Measurements from ENCODE around the gene ANKRD28.

ANKRD28 gene

GRCh38 chr3:15722877-15723623, 74.7 kb downstream of the ANKRD28 start:
- no peak for DNase-seq

DNA sequence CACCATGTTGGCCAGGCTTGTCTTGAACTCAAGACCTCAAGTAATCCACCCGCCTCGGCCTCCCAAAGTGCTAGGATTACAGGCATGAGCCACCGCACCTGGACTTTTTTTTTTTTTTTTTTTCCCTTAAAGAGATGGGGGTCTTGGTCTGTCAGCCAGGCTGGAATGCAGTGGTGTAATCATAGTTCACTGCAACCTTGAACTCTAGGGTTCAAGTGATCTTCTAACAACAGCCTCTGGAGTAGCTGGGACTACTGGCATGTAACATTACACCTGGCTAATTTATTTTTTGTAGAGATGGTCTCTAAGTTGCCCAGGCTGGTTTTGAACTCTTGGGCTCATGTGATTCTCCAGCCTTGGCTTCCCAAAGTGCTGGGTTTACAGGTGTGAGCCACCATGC, 81.6 kb downstream of the ANKRD28 start:
- no peak for DNase-seq

DNA sequence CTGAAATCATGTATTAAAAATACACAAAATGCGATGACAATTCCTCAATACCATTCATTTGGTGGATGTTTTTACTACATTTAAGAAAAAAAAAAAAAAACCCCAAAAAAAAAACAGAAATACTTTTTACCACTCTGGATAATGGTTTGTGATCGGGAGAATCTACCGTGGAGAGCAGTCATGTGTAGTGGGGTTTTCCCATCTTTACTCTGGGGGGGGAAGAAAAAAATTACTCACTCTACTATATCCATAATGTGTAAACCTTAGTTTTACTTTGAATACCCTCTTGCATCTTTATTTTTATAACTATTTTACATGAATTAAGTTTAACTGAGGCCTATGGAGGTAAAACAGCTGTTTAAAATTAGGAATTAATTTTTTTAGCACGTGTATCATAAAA, 83.3 kb downstream of the ANKRD28 start:
- DNase-seq: no peak

DNA sequence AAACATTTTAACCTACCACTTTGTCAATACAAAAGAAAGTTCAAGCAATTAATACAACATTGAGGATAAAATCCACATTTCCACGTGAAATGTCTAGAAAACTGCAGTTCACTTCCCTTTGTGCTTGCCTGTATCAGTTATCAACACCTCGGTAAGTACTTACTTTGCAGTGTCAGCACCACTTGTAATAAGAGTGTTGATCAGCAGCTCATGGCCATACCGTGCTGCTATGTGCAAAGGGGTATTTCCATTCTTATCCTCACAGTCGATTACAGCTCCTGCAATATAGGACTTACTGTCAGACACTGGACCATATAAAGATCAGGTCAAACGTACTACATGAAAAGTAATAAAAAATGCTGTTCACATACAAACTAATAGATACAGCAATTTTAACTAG, 84.4 kb downstream of the ANKRD28 start:
- no peak for DNase-seq

DNA sequence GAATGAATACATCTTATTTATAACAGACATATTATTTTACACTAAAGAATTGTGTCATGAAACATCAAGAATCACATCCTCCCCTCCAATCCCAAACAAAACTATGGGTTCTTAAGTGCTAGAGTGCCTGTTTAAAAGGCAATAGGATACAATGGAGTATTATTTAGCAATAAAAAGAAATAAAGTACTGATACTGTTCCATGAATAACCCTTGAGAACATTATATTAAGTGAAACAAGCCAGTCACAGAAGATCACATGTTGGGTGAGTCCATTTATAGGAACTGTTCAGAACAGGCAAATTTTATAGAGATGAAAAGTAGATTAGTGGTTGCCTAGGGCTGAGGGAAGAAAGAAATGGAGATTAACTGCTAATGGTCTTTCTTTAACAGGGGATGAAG, 86.5 kb downstream of the ANKRD28 start:
- DNase-seq: no peak

GRCh38 chr3:15708882-15709677, 88.7 kb downstream of the ANKRD28 start:
- no peak for DNase-seq

DNA sequence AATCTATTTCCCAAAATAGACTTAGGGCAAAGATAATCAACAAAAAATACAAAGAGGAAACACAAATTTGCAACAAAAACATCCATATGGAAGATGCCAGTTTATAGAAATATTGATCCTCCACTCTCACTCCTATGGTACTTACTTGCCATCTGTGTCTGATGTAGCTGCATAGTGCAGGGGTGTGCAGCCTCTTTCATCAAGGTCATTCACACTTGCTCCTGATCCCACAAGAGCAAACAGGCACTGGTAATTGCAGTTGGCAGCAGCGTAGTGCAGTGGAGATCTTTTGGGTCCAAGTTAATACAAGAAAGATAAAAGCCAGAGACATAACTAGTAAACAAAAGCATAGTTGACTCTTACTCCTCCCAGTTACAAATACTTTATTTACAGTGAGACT, 90.0 kb downstream of the ANKRD28 start:
- no peak for DNase-seq

DNA sequence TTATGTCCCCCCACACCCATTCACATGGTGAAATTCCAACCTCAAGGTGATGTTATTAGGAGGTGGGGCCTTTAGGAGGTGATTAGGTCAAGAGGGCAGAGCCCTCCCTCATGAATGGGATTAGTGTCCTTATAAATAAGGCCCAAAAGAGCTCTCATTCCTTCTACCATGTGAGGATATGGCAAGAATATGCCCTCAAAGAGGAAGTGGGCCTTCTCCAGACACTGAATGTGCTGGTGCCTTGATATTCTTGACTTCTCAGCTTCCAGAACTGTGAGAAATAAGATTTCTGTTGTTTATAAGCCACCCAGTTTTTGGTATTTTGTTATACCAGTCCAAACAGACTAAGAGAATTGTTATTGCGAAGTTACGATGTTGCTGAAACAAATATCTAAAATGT, 94.4 kb downstream of the ANKRD28 start:
- no peak for DNase-seq

DNA sequence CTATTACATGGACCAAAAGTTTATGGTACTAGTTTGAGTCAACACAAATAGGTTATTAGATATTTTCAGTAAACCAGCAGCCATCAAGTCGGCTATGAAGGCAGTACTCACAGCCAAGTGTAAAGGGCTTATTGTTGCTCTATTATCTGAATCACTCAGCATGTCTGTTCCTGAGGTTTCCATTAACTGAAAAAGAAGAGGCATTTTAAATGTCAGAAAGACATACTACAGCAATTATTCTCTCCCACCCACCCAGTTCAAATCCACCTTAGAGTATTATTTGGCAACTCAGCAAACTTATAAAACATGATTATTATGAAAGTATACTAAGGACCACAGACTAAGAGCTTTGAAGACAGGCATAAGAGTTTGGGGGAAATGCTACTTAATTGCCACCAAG, 103.2 kb downstream of the ANKRD28 start:
- peak; percentile 64 for DNase-seq

DNA sequence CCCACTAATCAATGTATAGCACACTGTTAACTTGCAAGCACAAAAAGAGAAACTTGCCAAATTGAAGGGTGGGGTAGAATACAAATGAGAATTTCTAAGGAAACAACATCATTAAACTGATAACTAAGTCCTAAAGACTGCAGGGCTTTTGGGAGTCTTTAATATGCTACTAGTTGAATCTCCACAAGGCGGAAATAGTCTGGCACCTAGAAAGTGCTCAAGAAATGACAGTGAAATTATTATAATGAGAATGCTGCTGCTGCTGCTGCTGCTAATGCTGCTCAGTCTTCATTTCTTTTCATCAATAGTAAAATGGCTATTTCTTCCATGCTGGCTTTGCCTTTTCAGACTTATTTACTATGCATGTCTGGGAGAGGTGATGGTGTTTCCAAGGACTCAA, 104.4 kb downstream of the ANKRD28 start:
- no peak for DNase-seq

DNA sequence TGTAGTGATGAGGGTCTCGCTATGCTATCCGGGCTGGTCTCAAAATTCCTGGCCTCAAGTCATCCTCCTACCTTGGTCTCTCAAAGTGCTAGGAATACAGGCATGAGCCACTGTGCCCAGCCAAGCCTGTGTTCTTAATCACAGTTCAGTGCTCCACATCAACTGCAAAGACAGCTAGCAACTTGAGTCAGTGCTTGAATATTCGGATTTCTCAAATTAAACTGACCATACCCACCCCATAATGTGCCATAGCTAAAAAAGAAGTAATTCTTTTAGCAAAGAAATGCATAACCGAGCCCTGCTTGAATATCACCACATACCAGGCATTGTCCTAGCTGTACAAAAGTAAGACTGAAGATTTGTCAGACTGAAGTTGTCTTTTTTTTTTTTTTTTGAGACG, 107.0 kb downstream of the ANKRD28 start:
- no peak for DNase-seq

DNA sequence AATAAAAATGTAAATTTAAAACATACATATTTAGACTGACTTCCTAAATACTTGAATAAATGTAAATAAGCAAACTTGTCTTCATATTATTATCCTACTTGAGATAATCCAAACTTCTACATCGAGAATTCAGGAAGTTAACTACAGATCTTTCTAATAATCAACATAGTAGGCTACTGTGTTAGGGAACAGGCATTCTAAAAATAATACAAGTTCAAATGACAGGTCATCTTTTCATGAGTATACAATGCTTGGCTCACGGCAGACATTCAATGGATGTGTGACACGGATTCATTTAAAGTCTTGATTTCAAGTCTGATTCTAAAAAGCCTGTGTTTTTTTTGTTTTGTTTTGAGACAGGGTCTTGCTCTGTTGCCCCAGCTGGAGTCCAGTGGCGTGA, 107.5 kb downstream of the ANKRD28 start:
- no peak for DNase-seq

GRCh38 chr3:15685927-15686326, 111.9 kb downstream of the ANKRD28 start:
- DNase-seq: no peak

DNA sequence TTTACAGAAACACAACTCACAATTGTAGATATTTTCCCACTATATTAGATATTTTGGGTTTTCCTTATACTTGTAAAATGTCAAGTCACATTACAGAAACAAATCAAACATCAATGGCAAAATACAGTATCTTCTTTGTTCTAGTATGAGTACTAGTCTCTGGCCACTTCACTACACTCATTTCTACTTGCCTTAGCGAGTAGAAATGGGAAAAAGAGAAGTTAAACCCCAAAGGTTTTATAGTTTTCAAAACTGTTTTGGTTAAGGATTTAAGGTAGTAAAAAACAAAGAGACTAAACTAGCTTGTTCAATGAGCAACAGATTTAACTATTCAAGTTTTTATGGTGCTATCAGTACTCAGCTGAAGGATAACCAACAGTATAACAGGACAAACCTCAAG, 114.5 kb downstream of the ANKRD28 start:
- DNase-seq: no peak

DNA sequence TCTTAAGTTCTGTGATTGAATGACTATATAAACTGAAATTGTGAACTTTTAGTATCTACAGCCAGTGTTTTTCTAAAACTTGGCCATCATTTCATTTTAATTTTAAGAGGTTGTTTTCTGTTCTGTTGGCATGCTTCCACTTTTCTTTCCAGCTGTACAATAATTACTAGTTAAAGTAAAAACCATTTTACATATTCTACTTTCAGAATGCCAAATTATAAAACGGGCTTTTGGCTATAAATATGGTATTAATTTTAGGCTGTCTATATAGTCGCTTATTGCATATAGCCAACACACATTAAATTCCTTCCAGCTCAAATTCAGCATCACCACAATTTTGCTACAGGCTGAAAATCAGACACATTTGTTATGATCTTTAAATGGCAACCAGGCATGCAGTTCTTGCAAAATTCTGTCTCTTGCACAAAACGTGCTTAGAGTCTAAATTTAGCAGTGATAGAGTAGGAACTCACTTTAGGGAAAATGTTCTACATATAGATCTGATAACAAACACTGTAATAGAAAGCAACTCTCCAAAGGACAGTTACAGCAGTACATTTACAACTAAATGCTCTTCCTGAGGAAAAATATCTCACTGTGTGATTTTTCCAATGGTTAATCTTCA, 115.1 kb downstream of the ANKRD28 start:
- no peak for DNase-seq

GRCh38 chr3:15681668-15682067, 116.1 kb downstream of the ANKRD28 start:
- no peak for DNase-seq

DNA sequence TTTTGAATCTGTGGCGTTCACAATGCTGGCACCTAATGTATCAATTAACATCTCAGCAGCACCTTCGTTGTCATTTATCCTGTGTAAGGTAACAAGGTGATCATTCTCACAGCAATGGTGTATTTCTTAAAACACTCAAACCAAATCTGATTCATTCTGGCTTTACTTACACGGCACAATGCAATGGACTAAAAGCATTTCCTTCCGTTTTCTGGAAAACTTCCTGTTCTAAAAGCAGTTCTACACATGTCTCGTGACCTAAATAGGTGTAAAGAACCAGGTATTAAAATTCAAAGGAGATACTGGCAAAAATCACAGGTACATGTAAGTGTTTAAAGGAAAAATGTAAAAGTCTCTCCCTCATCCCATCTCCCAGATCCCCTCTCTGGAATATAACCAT, 118.5 kb downstream of the ANKRD28 start:
- no peak for DNase-seq

GRCh38 chr3:15676259-15676658, 121.5 kb downstream of the ANKRD28 start:
- no peak for DNase-seq

DNA sequence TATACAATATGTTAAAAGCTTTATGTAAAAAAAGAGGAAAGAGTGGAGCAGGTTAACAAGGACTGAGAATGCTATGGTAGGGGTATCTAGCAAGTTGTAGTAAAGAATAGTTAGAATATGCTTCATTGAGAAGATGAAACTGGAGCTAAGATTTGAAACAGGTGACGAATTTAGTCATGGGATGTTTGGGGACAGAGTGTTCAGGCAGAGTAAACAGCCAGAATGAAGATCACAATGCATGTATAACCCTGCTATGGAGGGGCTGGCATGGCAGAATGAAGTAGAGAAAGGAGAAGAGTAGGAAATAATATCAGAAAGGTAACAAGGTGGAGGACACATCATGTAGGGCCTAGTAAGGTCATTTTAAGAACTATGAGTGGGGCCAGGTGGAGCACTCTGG, 124.2 kb downstream of the ANKRD28 start:
- no peak for DNase-seq

DNA sequence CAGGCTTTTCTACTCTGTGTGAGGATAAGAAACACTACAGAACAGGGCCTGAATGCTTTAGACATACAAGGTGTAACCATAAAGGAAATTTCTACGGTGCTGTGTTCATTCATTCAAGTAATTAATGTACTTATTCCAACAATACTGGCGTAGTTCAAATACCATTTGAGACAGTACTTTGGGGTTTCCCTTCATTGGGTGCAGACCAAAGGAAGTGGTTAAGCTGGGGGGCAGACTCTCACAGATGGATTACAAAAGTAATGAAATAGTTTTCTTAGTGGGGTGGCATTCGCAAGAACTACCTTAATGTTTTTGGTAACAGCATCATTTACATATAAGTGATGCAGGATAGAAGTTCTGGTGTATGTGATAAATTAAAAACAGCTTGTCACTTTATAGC, 130.3 kb downstream of the ANKRD28 start:
- DNase-seq: no peak

GRCh38 chr3:15666277-15666676, 131.5 kb downstream of the ANKRD28 start:
- DNase-seq: no peak

DNA sequence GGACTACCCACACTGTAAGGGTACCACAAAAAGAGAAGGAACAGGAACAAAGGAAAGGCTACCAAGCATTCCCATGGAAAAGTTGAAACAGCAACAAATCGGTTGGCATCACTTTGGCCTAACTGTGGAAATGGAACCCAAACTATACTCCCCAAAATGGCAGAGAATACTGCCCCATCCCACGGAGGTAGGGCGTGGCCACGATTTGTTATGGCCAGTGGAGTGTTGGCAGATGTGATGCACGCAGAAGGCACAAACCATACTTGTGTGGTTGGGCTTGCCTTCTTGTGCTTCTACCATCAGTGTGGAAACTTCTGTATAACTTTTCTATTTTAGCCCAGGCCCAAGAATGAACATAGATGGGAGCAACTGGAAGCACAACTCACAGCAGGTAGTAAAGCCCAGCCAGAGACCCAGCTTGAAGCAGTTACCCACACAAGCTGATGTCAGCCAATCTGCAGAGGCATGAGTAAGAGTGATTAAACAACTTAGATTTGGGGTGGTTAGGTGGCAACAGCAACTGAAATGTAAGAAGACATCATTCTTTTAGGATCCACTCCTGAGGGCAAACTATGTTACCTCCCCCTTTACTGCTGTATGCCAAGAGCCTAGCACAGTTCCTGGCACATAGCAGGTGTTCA, 132.1 kb downstream of the ANKRD28 start:
- DNase-seq: no peak

DNA sequence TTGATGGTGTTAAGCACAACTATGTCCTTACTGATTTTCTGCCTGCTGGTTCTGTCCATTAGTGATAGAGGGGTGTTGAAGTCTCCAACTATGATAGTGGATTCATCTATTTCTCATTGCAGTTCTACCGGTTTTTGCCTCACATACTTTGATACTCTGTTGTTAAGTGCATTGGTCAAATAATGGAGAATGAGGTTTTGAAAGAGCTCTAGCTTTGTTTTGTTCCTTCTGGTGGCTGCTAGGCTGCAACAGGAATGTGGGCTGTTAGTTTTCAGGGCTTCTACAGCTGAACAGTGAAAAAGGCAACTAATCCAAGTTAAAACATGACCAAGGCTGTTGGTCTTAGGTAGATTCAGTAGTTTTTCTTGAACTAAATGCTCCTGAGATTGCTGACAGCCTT, 133.6 kb downstream of the ANKRD28 start:
- no peak for DNase-seq
